Measurements from ENCODE around the gene KATNB1. TPM values are rescaled to one million over a fixed set of nuclear protein-coding genes. Genes with fewer than 3 reads are reported as not detected.

The KATNB1 gene
- polyA plus RNA-seq, 3 donors, result 16.9 to 35.6 (median 17.7) TPM

DNA sequence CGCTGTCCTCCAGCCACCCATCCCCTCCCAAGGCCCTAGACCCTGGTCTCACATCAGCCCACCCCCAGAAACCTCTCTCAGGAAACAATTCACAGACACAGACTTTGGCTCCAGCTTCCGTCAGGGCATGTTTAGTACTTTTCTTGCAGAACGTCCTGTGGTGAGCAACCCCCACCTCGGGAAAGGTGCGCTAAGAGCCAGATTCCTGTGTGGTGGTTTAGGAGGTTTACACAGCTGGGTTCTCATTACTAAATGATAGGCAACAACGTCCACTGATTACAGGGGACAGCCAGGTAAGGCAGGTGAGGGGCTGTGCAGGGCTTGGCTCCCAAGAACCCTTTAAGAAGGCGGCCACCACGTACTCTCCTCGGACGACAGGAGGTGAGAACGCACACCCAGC, 37.4 kb downstream of the KATNB1 start:
- no peak overlapping the region for H3K27ac Mint-ChIP-seq

DNA sequence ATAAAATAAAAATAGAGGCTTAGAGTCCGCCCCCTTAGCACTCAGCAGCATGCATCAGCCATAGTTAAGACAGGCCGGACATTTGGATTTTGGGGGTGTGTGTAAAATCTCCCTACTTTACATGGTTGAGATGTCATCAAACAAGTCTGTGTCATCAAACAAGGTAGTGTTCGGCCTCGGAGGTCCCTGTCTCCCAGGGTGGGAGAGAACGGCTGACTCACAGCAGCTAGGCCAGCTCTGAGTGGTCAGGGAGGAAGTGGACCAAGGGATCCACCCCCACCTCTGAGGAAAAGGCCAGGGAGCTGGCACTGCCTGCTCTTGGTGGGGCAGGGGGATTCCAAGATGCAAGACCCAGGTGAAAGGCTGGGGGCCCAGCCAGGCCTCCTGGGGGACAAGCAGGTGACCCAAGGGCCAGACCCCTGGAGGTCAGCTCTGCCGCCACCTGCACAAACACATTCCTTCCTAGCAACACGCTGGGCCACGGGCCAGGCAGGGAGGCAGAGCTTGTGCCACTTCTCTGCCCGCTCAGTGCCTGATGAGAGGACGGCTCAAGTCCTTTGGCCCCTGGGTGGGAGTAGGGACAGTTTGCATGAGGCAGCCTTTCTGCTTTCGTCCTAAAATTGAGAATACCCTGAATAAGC, 38.2 kb downstream of the KATNB1 start:
- no peak overlapping the region for H3K9ac ChIP-seq (ENCODE audit: insufficient read depth, low read length, poor library complexity, severe bottlenecking)
- no peaks in the 10 kb centered on the region for H3K79me2 ChIP-seq (ENCODE audit: insufficient read depth, low read length)
- H3K27ac ChIP-seq (ENCODE audit: low read depth in 1 of 2, low read length in 2 of 2), result no peak overlapping the region
- Mint-ChIP-seq H3K9me3 (peaks cover 0 to 2% (median 0%) of the 10 kb centered on the region in 7 donors), H3K27ac (no peak overlapping the region), H3K36me3 (no peaks in the 10 kb centered on the region), H3K4me1 (no peaks in the 10 kb centered on the region), H3K4me3 (no peak overlapping the region), H3K27me3 (ENCODE audit: low read depth in 3 of 3) (peaks cover 0 to 2% (median 2%) of the 10 kb centered on the region in 3 donors)
- H3K36me3 ChIP-seq (replicated peaks in 1 of 2; ENCODE audit: control insufficient read depth in 1 of 2, insufficient read depth in 2 of 2, low read length in 2 of 2), result no peaks in the 10 kb centered on the region
- WGBS (ENCODE audit: insufficient coverage), result no CpG with 5 or more reads among the region's 11 CpGs
- no peaks in the 10 kb centered on the region for H3K27me3 ChIP-seq (ENCODE audit: control insufficient read depth in 2 of 2, insufficient read depth in 2 of 2, low read length in 2 of 2)
- no peak for DNase-seq
- no peak overlapping the region for H2AFZ ChIP-seq (ENCODE audit: insufficient read depth, low read depth, low read length, poor library complexity, severe bottlenecking)
- no peak overlapping the region for H3K4me3 ChIP-seq (replicated peaks in 1 of 3; ENCODE audit: low read depth in 2 of 3, low read length in 3 of 3)
- intact Hi-C loops (cut with micrococcal nuclease), result no loop called here
- TF ChIP-seq, protein P1, sequence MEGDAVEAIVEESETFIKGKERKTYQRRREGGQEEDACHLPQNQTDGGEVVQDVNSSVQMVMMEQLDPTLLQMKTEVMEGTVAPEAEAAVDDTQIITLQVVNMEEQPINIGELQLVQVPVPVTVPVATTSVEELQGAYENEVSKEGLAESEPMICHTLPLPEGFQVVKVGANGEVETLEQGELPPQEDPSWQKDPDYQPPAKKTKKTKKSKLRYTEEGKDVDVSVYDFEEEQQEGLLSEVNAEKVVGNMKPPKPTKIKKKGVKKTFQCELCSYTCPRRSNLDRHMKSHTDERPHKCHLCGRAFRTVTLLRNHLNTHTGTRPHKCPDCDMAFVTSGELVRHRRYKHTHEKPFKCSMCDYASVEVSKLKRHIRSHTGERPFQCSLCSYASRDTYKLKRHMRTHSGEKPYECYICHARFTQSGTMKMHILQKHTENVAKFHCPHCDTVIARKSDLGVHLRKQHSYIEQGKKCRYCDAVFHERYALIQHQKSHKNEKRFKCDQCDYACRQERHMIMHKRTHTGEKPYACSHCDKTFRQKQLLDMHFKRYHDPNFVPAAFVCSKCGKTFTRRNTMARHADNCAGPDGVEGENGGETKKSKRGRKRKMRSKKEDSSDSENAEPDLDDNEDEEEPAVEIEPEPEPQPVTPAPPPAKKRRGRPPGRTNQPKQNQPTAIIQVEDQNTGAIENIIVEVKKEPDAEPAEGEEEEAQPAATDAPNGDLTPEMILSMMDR (IDR thresholded peaks at IDR 0.05), result no peak
- no peaks in the 10 kb centered on the region for H3K4me1 ChIP-seq (ENCODE audit: control insufficient read depth in 1 of 2, insufficient read depth in 2 of 2, low read length in 2 of 2)
- H4K20me1 ChIP-seq (ENCODE audit: insufficient read depth, low read length), result no peaks in the 10 kb centered on the region
- no peaks in the 10 kb centered on the region for H3K9me3 ChIP-seq (replicated peaks in 1 of 2; ENCODE audit: control insufficient read depth in 1 of 2, insufficient read depth in 1 of 2, low read length in 2 of 2)
- no peak overlapping the region for H3K4me2 ChIP-seq (replicated peaks; ENCODE audit: extremely low read depth, low read length, poor library complexity, severe bottlenecking)

More for the DNA sequence above, 37.4 kb downstream of the KATNB1 start:
- H3K27ac ChIP-seq (ENCODE audit: low read depth in 1 of 2, low read length in 2 of 2), result no peak overlapping the region
- no peaks in the 10 kb centered on the region for H3K79me2 ChIP-seq (ENCODE audit: insufficient read depth, low read length)
- TF ChIP-seq, protein P1 (IDR thresholded peaks at IDR 0.05), result no peak
- WGBS (ENCODE audit: insufficient coverage), result 85% methylated on average over 5 of the region's 11 CpGs
- peaks cover 0 to 2% (median 2%) of the 10 kb centered on the region in 3 donors for H3K27me3 Mint-ChIP-seq (ENCODE audit: low read depth in 3 of 3)
- no peaks in the 10 kb centered on the region for H3K4me1 ChIP-seq (ENCODE audit: control insufficient read depth in 1 of 2, insufficient read depth in 2 of 2, low read length in 2 of 2)
- no peak overlapping the region for H3K4me3 ChIP-seq (replicated peaks in 1 of 3; ENCODE audit: low read depth in 2 of 3, low read length in 3 of 3)
- no peaks in the 10 kb centered on the region for H3K27me3 ChIP-seq (ENCODE audit: control insufficient read depth in 2 of 2, insufficient read depth in 2 of 2, low read length in 2 of 2)
- intact Hi-C loops (cut with micrococcal nuclease), result no loop called here
- H3K9me3 Mint-ChIP-seq, result peaks cover 0 to 2% (median 0%) of the 10 kb centered on the region in 7 donors
- H3K4me3 Mint-ChIP-seq, result no peak overlapping the region
- H3K36me3 ChIP-seq (replicated peaks in 1 of 2; ENCODE audit: control insufficient read depth in 1 of 2, insufficient read depth in 2 of 2, low read length in 2 of 2), result no peaks in the 10 kb centered on the region
- no peaks in the 10 kb centered on the region for H4K20me1 ChIP-seq (ENCODE audit: insufficient read depth, low read length)
- H3K9ac ChIP-seq (ENCODE audit: insufficient read depth, low read length, poor library complexity, severe bottlenecking), result no peak overlapping the region
- no peak for DNase-seq
- no peaks in the 10 kb centered on the region for H3K36me3 Mint-ChIP-seq
- H2AFZ ChIP-seq (ENCODE audit: insufficient read depth, low read depth, low read length, poor library complexity, severe bottlenecking), result no peak overlapping the region
- no peaks in the 10 kb centered on the region for H3K9me3 ChIP-seq (replicated peaks in 1 of 2; ENCODE audit: control insufficient read depth in 1 of 2, insufficient read depth in 1 of 2, low read length in 2 of 2)
- no peaks in the 10 kb centered on the region for H3K4me1 Mint-ChIP-seq
- no peak overlapping the region for H3K4me2 ChIP-seq (replicated peaks; ENCODE audit: extremely low read depth, low read length, poor library complexity, severe bottlenecking)

All from CD14-positive monocyte (primary cell).